K562 (cell line): ENCODE measurements around the gene FFAR1. TPM values are rescaled to one million over a fixed set of nuclear protein-coding genes. Genes with fewer than 3 reads are reported as not detected.

Experiments used
- BMI1 ChIP-seq: fragments of 150-350 bp; IDR thresholded peaks from 2 replicates; pipeline ENCODE4 v1.6.1; 2014; ENCODE audit warnings: low read length
- CBFA2T2 ChIP-seq: fragments of 450-650 bp; conservative IDR thresholded peaks from 2 replicates; pipeline ENCODE4 v1.6.1; 2017; ENCODE audit warnings: mild to moderate bottlenecking
- CBFA2T3 ChIP-seq: fragments of 450-650 bp; IDR thresholded peaks from 2 replicates; pipeline ENCODE4 v1.6.1; 2017
- CHD4 ChIP-seq: fragments of 200-600 bp; sonication (generic); IDR thresholded peaks from 3 replicates; pipeline ENCODE4 v1.6.1; 2012; ENCODE audit warnings: low read depth, mild to moderate bottlenecking, mixed read lengths, low read length, inconsistent platforms; ENCODE audit not compliant: insufficient read depth, insufficient replicate concordance, poor library complexity, severe bottlenecking
- FOXA3 ChIP-seq, 2 experiments: fragments of 450-650 bp in 1 of 2; sonication (generic) in 1 of 2; formaldehyde crosslinking; IDR thresholded peaks in 1 of 2; conservative IDR thresholded peaks in 1 of 2; 2 replicates each; pipeline versions ENCODE4 v1.4.0 to v1.8.0; 2020 to 2022; ENCODE audit warnings: mild to moderate bottlenecking in 2 of 2, missing genetic modification reagents in 1 of 2
- FOXM1 ChIP-seq, 2 experiments: fragments of 450-650 bp in 1 of 2; sonication (generic) in 1 of 2; formaldehyde crosslinking in 1 of 2; IDR thresholded peaks; 2 replicates each; pipeline versions ENCODE4 v1.6.1 to v1.9.0; 2017 to 2022; ENCODE audit warnings: low read depth in 2 of 2, mild to moderate bottlenecking in 2 of 2, missing genetic modification reagents in 1 of 2, moderate library complexity in 1 of 2
- GABPB2 ChIP-seq: fragments of 250-450 bp; sonication (Bioruptor Pico); conservative IDR thresholded peaks from 2 replicates; pipeline ENCODE4 v1.5.1; 2021; ENCODE audit warnings: mild to moderate bottlenecking
- MTA3 ChIP-seq: fragments of 450-650 bp; formaldehyde crosslinking; IDR thresholded peaks from 2 replicates; pipeline ENCODE4 v1.6.1; 2017; ENCODE audit warnings: mild to moderate bottlenecking, borderline replicate concordance
- MYC ChIP-seq, 2 experiments: fragments of 250-450 bp in 1 of 2; sonication (Bioruptor Pico) in 1 of 2; IDR thresholded peaks; 2 replicates each; pipeline versions ENCODE4 v1.5.1 to v1.6.1; 2012 to 2021; ENCODE audit warnings: low read depth in 2 of 2, borderline replicate concordance in 1 of 2, improper control_type of control experiment in 1 of 2, low read length in 1 of 2, mild to moderate bottlenecking in 1 of 2, moderate library complexity in 1 of 2
- NCOR1 ChIP-seq: fragments of 450-650 bp; IDR thresholded peaks from 2 replicates; pipeline ENCODE4 v1.6.1; 2016; ENCODE audit warnings: mild to moderate bottlenecking, moderate library complexity
- POLR2AphosphoS2 ChIP-seq: IDR thresholded peaks from 2 replicates; pipeline ENCODE4 v1.6.1; 2012; ENCODE audit warnings: low read length, improper control_type of control experiment
- PRMT5 ChIP-seq: sonication (generic); formaldehyde crosslinking; IDR thresholded peaks from 2 replicates; pipeline ENCODE4 v1.5.0; 2020; ENCODE audit warnings: missing genetic modification reagents
- RBM15 ChIP-seq: fragments of 200-400 bp; formaldehyde crosslinking; IDR thresholded peaks from 2 replicates; pipeline ENCODE4 v1.6.1; 2018; ENCODE audit warnings: mild to moderate bottlenecking, low read length, moderate library complexity; ENCODE audit not compliant: insufficient read depth
- SIN3B ChIP-seq: fragments of 450-650 bp; IDR thresholded peaks from 2 replicates; pipeline ENCODE4 v1.6.1; 2017; ENCODE audit warnings: low read depth, mild to moderate bottlenecking, moderate library complexity
- SMARCE1 ChIP-seq: fragments of 450-650 bp; IDR thresholded peaks from 2 replicates; pipeline ENCODE4 v1.7.1; 2016; ENCODE audit warnings: mild to moderate bottlenecking
- STAT5A ChIP-seq: IDR thresholded peaks from 2 replicates; pipeline ENCODE4 v1.6.1; 2012; ENCODE audit warnings: low read length, inconsistent platforms, borderline replicate concordance
- TBL1XR1 ChIP-seq, 2 experiments: IDR thresholded peaks; 2 replicates each; pipeline ENCODE4 v1.6.1; 2012; ENCODE audit warnings: improper control_type of control experiment in 2 of 2, low read length in 2 of 2, mild to moderate bottlenecking in 1 of 2
- ZKSCAN1 ChIP-seq: fragments of 150-350 bp; IDR thresholded peaks from 2 replicates; pipeline ENCODE4 v1.6.1; 2016; ENCODE audit warnings: low read depth, low read length
- ZNF143 ChIP-seq: sonication (generic); formaldehyde crosslinking; IDR thresholded peaks from 2 replicates; pipeline ENCODE4 v1.9.0; 2022; ENCODE audit warnings: mild to moderate bottlenecking, missing genetic modification reagents
- ZNF184 ChIP-seq: sonication (generic); formaldehyde crosslinking; IDR thresholded peaks from 2 replicates; pipeline ENCODE4 v1.5.0; 2020; ENCODE audit warnings: missing genetic modification reagents
- ZNF212 ChIP-seq: fragments of 450-650 bp; formaldehyde crosslinking; IDR thresholded peaks from 2 replicates; pipeline ENCODE4 v1.4.0; 2020; ENCODE audit warnings: mild to moderate bottlenecking
- ZNF584 ChIP-seq: fragments of 200-800 bp; sonication (Bioruptor generic); IDR thresholded peaks from 2 replicates; pipeline ENCODE4 v1.6.1; 2016; ENCODE audit warnings: low read depth, mild to moderate bottlenecking, missing genetic modification characterization, missing compliant biosample characterization
- ZNF707 ChIP-seq: fragments of 250-450 bp; sonication (Bioruptor Pico); conservative IDR thresholded peaks from 2 replicates; pipeline ENCODE4 v1.8.0; 2022; ENCODE audit warnings: inconsistent platforms, mild to moderate bottlenecking, moderate library complexity
- polyA plus RNA-seq, 8 experiments: library from polyadenylated mRNA; depleted of rRNA in 4 of 8; stranded (reverse) in 5 of 8; unstranded in 3 of 8; fragments of >200 nt; fragmentation: Nextera tagmentation in 2 of 8; fragmentation: Illumina TruSeq in 1 of 8; extraction: Ambion mirVana in 2 of 8; extraction: Trizol in 1 of 8; gene quantifications; 2 replicates each; pipeline versions ENCODE4 v1.2.1 to v1.2.3, GENCODE V29; 2011 to 2014; ENCODE audit warnings: inconsistent platforms in 1 of 8, missing spikeins in 1 of 8
- total RNA-seq, 7 experiments: library from RNA; depleted of rRNA in 6 of 7; stranded (reverse); fragments of >200 nt in 6 of 7; fragmentation: Illumina TruSeq in 2 of 7; extraction: Trizol in 2 of 7; gene quantifications; 2 replicates each; pipeline versions ENCODE4 v1.2.1 to v1.2.3, GENCODE V29; 2011 to 2021; ENCODE audit warnings: low replicate concordance in 1 of 7
- TF ChIP-seq, protein P1 (sequence below): sonication (generic); formaldehyde crosslinking; IDR thresholded peaks from 2 replicates; pipeline ENCODE4 v1.8.0; 2022; ENCODE audit warnings: missing genetic modification reagents, mild to moderate bottlenecking, moderate library complexity, borderline replicate concordance
- TF ChIP-seq, protein P2 (sequence below): sonication (generic); IDR thresholded peaks from 2 replicates; pipeline ENCODE4 v1.6.1; 2016
- TF ChIP-seq, protein P3 (sequence below): fragments of 450-650 bp; IDR thresholded peaks from 2 replicates; pipeline ENCODE4 v1.6.1; 2016; ENCODE audit warnings: antibody characterized with exemption

FFAR1 gene
- total and polyA plus RNA-seq, 9 of the 15 experiments (the other 6 are each of a cell fraction or from before 2014, with no cell fraction given) = not detected

DNA sequence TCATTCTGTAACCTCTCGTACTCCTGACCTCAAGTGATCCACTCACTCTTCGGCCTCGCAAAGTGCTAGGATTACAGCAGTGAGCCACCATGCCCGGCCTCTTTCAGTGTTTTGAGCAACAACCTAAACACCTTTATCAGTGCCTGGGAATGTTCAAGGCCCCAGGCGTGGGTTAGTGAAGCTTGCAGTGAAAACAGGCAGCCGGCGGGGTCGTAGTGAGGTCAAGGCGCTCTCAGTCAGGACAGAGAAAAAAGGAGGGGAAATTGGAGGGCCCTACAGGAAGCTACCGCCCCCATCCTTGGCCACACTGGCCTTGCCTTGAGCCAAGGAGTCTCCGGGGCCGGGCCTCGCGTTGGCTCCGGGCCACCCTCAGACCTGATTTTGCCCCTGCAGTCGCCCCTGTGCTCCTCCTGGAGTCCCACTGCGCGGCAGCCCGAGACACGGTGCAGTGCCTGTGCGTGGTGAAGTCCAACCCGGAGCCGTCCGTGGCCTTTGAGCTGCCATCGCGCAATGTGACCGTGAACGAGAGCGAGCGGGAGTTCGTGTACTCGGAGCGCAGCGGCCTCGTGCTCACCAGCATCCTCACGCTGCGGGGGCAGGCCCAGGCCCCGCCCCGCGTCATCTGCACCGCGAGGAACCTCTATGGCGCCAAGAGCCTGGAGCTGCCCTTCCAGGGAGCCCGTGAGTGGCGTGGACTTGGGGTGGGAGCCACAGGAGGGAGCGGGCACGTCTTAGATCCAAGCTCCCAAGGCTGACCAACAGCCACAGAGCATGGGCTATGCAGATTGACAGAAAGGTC, 38.0 kb upstream of the FFAR1 start (continued):
- 0 out of 2 replicates have a peak, but pooled peaks have one; percentile 39 for TF ChIP-seq GABPB2 (CRISPR knock-in tag)
- TF ChIP-seq MYC (IDR thresholded peaks at IDR 0.05; ENCODE audit: low read depth, low read length) = peak; percentile 90
- TF ChIP-seq MYC (CRISPR knock-in tag; IDR thresholded peaks at IDR 0.05; ENCODE audit: borderline replicate concordance, low read depth) = peak; percentile 73; the same call in 1 of the 2 replicates
- no peak for TF ChIP-seq PRMT5 (CRISPR knock-in tag)
- no peak for TF ChIP-seq FOXM1 (IDR thresholded peaks at IDR 0.05; ENCODE audit: low read depth)
- no peak for TF ChIP-seq FOXM1 (CRISPR knock-in tag; IDR thresholded peaks at IDR 0.05; ENCODE audit: low read depth)
- no peak; the same call in 1 of the 2 replicates for TF ChIP-seq MTA3
- no peak for TF ChIP-seq RBM15
- TF ChIP-seq, protein P1, sequence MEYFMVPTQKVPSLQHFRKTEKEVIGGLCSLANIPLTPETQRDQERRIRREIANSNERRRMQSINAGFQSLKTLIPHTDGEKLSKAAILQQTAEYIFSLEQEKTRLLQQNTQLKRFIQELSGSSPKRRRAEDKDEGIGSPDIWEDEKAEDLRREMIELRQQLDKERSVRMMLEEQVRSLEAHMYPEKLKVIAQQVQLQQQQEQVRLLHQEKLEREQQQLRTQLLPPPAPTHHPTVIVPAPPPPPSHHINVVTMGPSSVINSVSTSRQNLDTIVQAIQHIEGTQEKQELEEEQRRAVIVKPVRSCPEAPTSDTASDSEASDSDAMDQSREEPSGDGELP (CRISPR knock-in tag) = no peak
- no peak for TF ChIP-seq ZNF212 (CRISPR knock-in tag)
- peak; percentile 55; the same call in 1 of the 2 replicates for TF ChIP-seq NCOR1
- peak; percentile 8; the same call in 1 of the 2 replicates for TF ChIP-seq CBFA2T3
- TF ChIP-seq, protein P2, sequence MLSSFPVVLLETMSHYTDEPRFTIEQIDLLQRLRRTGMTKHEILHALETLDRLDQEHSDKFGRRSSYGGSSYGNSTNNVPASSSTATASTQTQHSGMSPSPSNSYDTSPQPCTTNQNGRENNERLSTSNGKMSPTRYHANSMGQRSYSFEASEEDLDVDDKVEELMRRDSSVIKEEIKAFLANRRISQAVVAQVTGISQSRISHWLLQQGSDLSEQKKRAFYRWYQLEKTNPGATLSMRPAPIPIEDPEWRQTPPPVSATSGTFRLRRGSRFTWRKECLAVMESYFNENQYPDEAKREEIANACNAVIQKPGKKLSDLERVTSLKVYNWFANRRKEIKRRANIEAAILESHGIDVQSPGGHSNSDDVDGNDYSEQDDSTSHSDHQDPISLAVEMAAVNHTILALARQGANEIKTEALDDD = no peak
- no peak; the same call in 1 of the 2 replicates for TF ChIP-seq ZKSCAN1
- no peak for TF ChIP-seq ZNF143 (CRISPR knock-in tag)
- TF ChIP-seq STAT5A = no peak
- TF ChIP-seq BMI1 = no peak
- TF ChIP-seq, protein P3, sequence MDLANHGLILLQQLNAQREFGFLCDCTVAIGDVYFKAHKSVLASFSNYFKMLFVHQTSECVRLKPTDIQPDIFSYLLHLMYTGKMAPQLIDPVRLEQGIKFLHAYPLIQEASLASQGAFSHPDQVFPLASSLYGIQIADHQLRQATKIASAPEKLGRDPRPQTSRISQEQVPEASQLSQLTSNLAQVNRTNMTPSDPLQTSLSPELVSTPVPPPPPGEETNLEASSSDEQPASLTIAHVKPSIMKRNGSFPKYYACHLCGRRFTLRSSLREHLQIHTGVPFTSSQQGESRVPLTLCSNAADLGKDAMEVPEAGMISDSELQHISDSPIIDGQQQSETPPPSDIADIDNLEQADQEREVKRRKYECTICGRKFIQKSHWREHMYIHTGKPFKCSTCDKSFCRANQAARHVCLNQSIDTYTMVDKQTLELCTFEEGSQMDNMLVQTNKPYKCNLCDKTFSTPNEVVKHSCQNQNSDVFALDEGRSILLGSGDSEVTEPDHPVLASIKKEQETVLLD = peak; percentile 56
- no peak for TF ChIP-seq SIN3B
- peak; percentile 87 for TF ChIP-seq ZNF584 (CRISPR knock-in tag)
- no peak for TF ChIP-seq CBFA2T2
- no peak for TF ChIP-seq FOXA3 (CRISPR knock-in tag; conservative IDR thresholded peaks at IDR 0.05 in 1 of 2, IDR thresholded peaks at IDR 0.05 in 1 of 2)
- TF ChIP-seq POLR2AphosphoS2 = no peak
- no peak for TF ChIP-seq SMARCE1
- no peak for TF ChIP-seq ZNF707
- TF ChIP-seq ZNF184 (CRISPR knock-in tag) = no peak
- TF ChIP-seq TBL1XR1 (IDR thresholded peaks at IDR 0.05; ENCODE audit: low read length in 2 of 2) = no peak; a peak in 2 of 4 replicates
- TF ChIP-seq CHD4 = no peak
